ENCODE results near the gene TMEM187.

Gene TMEM187

GRCh38 chrX:154021131-154021611 is 48.6 kb downstream of the TMEM187 start:
- Histone ChIP-seq H3K4me1 (ENCODE audit: insufficient read depth, low read length) (peaks cover 12% of the 10 kb centered on the region; the same call in 1 of the 2 replicates), H3K9me3 (ENCODE audit: insufficient read depth, low read depth, low read length) (no peaks in the 10 kb centered on the region), H3K36me3 (ENCODE audit: insufficient read depth, low read depth, low read length) (peaks cover 4% of the 10 kb centered on the region; the same call in 1 of the 2 replicates), H3K4me3 (ENCODE audit: low read length) (no peak overlapping the region), H3K27ac (ENCODE audit: low read length) (no peak overlapping the region), H3K9ac (ENCODE audit: low read depth, low read length) (no peak overlapping the region), H3K27me3 (ENCODE audit: insufficient read depth, low read length) (no peaks in the 10 kb centered on the region)

GRCh38 chrX:154022108-154022507 is 49.6 kb downstream of the TMEM187 start:
- H3K4me3 ChIP-seq (ENCODE audit: low read length): no peak overlapping the region
- no peak overlapping the region for H3K9ac ChIP-seq (ENCODE audit: low read depth, low read length)
- no peaks in the 10 kb centered on the region for H3K9me3 ChIP-seq (ENCODE audit: insufficient read depth, low read depth, low read length)
- no peaks in the 10 kb centered on the region for H3K27me3 ChIP-seq (ENCODE audit: insufficient read depth, low read length)
- H3K27ac ChIP-seq (ENCODE audit: low read length): no peak overlapping the region
- H3K4me1 ChIP-seq (ENCODE audit: insufficient read depth, low read length): peaks cover 12% of the 10 kb centered on the region; the same call in 1 of the 2 replicates
- H3K36me3 ChIP-seq (ENCODE audit: insufficient read depth, low read depth, low read length): peaks cover 2% of the 10 kb centered on the region; the same call in 1 of the 2 replicates

- no peak overlapping the region for H3K9ac ChIP-seq (ENCODE audit: low read depth, low read length)
- no peaks in the 10 kb centered on the region for H3K9me3 ChIP-seq (ENCODE audit: insufficient read depth, low read depth, low read length)
- no peaks in the 10 kb centered on the region for H3K27me3 ChIP-seq (ENCODE audit: insufficient read depth, low read length)
- H3K36me3 ChIP-seq (ENCODE audit: insufficient read depth, low read depth, low read length): peaks cover 10% of the 10 kb centered on the region; the same call in 1 of the 2 replicates
- H3K4me1 ChIP-seq (ENCODE audit: insufficient read depth, low read length): peaks cover 12% of the 10 kb centered on the region; the same call in 1 of the 2 replicates
- no peak overlapping the region for H3K4me3 ChIP-seq (ENCODE audit: low read length)
- no peak overlapping the region for H3K27ac ChIP-seq (ENCODE audit: low read length)
These were observed 50.9 kb downstream of the TMEM187 start for GRCh38 chrX:154023276-154024000.

- Histone ChIP-seq H3K9ac (ENCODE audit: low read depth, low read length) (no peak overlapping the region), H3K27me3 (ENCODE audit: insufficient read depth, low read length) (no peaks in the 10 kb centered on the region), H3K4me3 (ENCODE audit: low read length) (no peak overlapping the region), H3K36me3 (ENCODE audit: insufficient read depth, low read depth, low read length) (peaks cover 18% of the 10 kb centered on the region; the same call in 1 of the 2 replicates), H3K27ac (ENCODE audit: low read length) (no peak overlapping the region), H3K9me3 (ENCODE audit: insufficient read depth, low read depth, low read length) (no peaks in the 10 kb centered on the region), H3K4me1 (ENCODE audit: insufficient read depth, low read length) (peaks cover 12% of the 10 kb centered on the region; the same call in 1 of the 2 replicates)
These were observed 51.7 kb downstream of the TMEM187 start for GRCh38 chrX:154024271-154024670.

- Histone ChIP-seq H3K27me3 (ENCODE audit: insufficient read depth, low read length) (no peaks in the 10 kb centered on the region), H3K36me3 (ENCODE audit: insufficient read depth, low read depth, low read length) (peaks cover 28% of the 10 kb centered on the region), H3K4me3 (ENCODE audit: low read length) (no peak overlapping the region), H3K27ac (ENCODE audit: low read length) (no peak overlapping the region), H3K9ac (ENCODE audit: low read depth, low read length) (no peak overlapping the region), H3K9me3 (ENCODE audit: insufficient read depth, low read depth, low read length) (no peaks in the 10 kb centered on the region), H3K4me1 (ENCODE audit: insufficient read depth, low read length) (peaks cover 12% of the 10 kb centered on the region; the same call in 1 of the 2 replicates)
These were observed 52.7 kb downstream of the TMEM187 start for GRCh38 chrX:154025230-154025629.

GRCh38 chrX:154026136-154027021 is 53.8 kb downstream of the TMEM187 start:
- H3K9ac ChIP-seq (ENCODE audit: low read depth, low read length): no peak overlapping the region
- no peaks in the 10 kb centered on the region for H3K27me3 ChIP-seq (ENCODE audit: insufficient read depth, low read length)
- H3K27ac ChIP-seq (ENCODE audit: low read length): no peak overlapping the region
- peaks cover 7% of the 10 kb centered on the region; the same call in 1 of the 2 replicates for H3K4me1 ChIP-seq (ENCODE audit: insufficient read depth, low read length)
- peaks cover 37% of the 10 kb centered on the region for H3K36me3 ChIP-seq (ENCODE audit: insufficient read depth, low read depth, low read length)
- H3K4me3 ChIP-seq (ENCODE audit: low read length): no peak overlapping the region
- H3K9me3 ChIP-seq (ENCODE audit: insufficient read depth, low read depth, low read length): no peaks in the 10 kb centered on the region

GRCh38 chrX:154027022-154027402 is 54.5 kb downstream of the TMEM187 start:
- H3K27me3 ChIP-seq (ENCODE audit: insufficient read depth, low read length): no peaks in the 10 kb centered on the region
- H3K9ac ChIP-seq (ENCODE audit: low read depth, low read length): no peak overlapping the region
- peaks cover 43% of the 10 kb centered on the region for H3K36me3 ChIP-seq (ENCODE audit: insufficient read depth, low read depth, low read length)
- H3K27ac ChIP-seq (ENCODE audit: low read length): no peak overlapping the region
- H3K4me3 ChIP-seq (ENCODE audit: low read length): no peak overlapping the region
- peaks cover 7% of the 10 kb centered on the region; the same call in 1 of the 2 replicates for H3K4me1 ChIP-seq (ENCODE audit: insufficient read depth, low read length)
- no peaks in the 10 kb centered on the region for H3K9me3 ChIP-seq (ENCODE audit: insufficient read depth, low read depth, low read length)

GRCh38 chrX:154027986-154028385 is 55.4 kb downstream of the TMEM187 start:
- Histone ChIP-seq H3K4me1 (ENCODE audit: insufficient read depth, low read length) (peaks cover 2% of the 10 kb centered on the region; the same call in 1 of the 2 replicates), H3K36me3 (ENCODE audit: insufficient read depth, low read depth, low read length) (peaks cover 46% of the 10 kb centered on the region), H3K9ac (ENCODE audit: low read depth, low read length) (no peak overlapping the region), H3K9me3 (ENCODE audit: insufficient read depth, low read depth, low read length) (no peaks in the 10 kb centered on the region), H3K4me3 (ENCODE audit: low read length) (no peak overlapping the region), H3K27me3 (ENCODE audit: insufficient read depth, low read length) (no peaks in the 10 kb centered on the region), H3K27ac (ENCODE audit: low read length) (no peak overlapping the region)

GRCh38 chrX:154028502-154029184 is 56.1 kb downstream of the TMEM187 start:
- H3K27me3 ChIP-seq (ENCODE audit: insufficient read depth, low read length): no peaks in the 10 kb centered on the region
- H3K9me3 ChIP-seq (ENCODE audit: insufficient read depth, low read depth, low read length): no peaks in the 10 kb centered on the region
- peaks cover 46% of the 10 kb centered on the region for H3K36me3 ChIP-seq (ENCODE audit: insufficient read depth, low read depth, low read length)
- H3K27ac ChIP-seq (ENCODE audit: low read length): no peak overlapping the region
- H3K9ac ChIP-seq (ENCODE audit: low read depth, low read length): no peak overlapping the region
- no peak overlapping the region for H3K4me3 ChIP-seq (ENCODE audit: low read length)
- H3K4me1 ChIP-seq (ENCODE audit: insufficient read depth, low read length): peaks cover 7% of the 10 kb centered on the region; the same call in 1 of the 2 replicates

- no peaks in the 10 kb centered on the region for H3K27me3 ChIP-seq (ENCODE audit: insufficient read depth, low read length)
- H3K4me3 ChIP-seq (ENCODE audit: low read length): no peak overlapping the region
- H3K27ac ChIP-seq (ENCODE audit: low read length): no peak overlapping the region
- H3K36me3 ChIP-seq (ENCODE audit: insufficient read depth, low read depth, low read length): peaks cover 46% of the 10 kb centered on the region
- no peaks in the 10 kb centered on the region for H3K9me3 ChIP-seq (ENCODE audit: insufficient read depth, low read depth, low read length)
- peaks cover 7% of the 10 kb centered on the region; the same call in 1 of the 2 replicates for H3K4me1 ChIP-seq (ENCODE audit: insufficient read depth, low read length)
- H3K9ac ChIP-seq (ENCODE audit: low read depth, low read length): no peak overlapping the region
These were observed 56.9 kb downstream of the TMEM187 start for GRCh38 chrX:154029439-154029838.

GRCh38 chrX:154030266-154030665 is 57.7 kb downstream of the TMEM187 start:
- Histone ChIP-seq H3K27me3 (ENCODE audit: insufficient read depth, low read length) (no peaks in the 10 kb centered on the region), H3K9ac (ENCODE audit: low read depth, low read length) (no peak overlapping the region), H3K4me3 (ENCODE audit: low read length) (no peak overlapping the region), H3K36me3 (ENCODE audit: insufficient read depth, low read depth, low read length) (peaks cover 46% of the 10 kb centered on the region), H3K9me3 (ENCODE audit: insufficient read depth, low read depth, low read length) (no peaks in the 10 kb centered on the region), H3K27ac (ENCODE audit: low read length) (no peak overlapping the region), H3K4me1 (ENCODE audit: insufficient read depth, low read length) (peaks cover 11% of the 10 kb centered on the region; the same call in 1 of the 2 replicates)
